GM19099 (cell line): Measurements from ENCODE around the gene SAE1.

Experiments
- POLR2A ChIP-seq: IDR thresholded peaks from 3 replicates; pipeline ENCODE4 v1.6.1; 2011; ENCODE audit warnings: low read depth; ENCODE audit not compliant: insufficient read length; ENCODE audit errors: extremely low read depth

SAE1 gene

DNA sequence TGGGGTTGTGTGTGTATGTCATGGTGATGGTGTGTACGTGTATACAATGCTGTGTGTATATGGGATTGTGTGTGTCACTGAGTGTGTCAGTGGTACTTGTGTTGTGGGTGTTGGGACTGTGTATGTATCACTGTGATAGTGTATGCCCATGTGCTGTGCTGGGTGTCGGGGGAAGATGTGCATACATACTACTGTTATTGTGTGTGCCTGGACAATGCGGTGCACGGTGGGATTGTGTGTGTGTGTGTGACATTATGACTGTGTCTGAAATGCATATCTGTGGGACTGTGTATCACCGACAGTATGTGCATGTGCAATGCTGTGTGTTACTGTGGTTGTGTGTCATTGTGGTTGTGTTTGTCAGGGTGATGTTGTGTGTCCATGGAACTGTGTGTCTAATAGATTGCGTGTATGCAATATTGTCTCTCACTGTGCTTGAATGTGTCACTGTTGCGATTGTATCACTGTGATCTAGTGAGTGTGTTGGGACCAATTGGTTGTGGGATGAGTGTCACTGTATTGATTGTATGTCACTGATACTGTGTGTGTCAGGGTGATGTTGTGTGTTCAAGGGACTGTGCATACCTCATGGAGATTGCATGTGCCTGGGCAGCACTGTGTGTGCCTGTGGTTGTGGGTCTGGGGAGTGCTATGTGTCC is 111.4 kb downstream of the SAE1 start:
- TF ChIP-seq POLR2A, result no peak

DNA sequence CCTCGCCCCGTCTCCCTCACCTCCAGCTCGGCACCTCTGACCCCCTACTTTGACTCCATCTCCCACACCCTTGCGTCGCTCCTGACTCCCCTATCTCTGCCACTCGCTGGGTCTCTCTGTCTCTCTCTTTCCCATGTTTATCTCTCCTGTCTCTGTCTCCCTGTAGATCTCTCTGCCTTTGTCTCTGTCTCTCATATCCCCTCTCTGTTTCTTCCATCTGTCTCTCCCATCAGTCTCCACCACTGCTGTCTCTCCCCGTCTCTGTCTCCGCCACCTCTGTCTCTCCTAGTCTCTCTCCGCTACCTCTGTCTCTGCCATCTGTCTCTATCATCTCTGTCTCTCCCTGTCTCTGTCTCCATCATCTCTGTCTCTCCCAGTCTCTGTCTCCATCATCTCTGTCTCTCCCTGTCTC is 112.7 kb downstream of the SAE1 start:
- TF ChIP-seq POLR2A, result no peak

DNA sequence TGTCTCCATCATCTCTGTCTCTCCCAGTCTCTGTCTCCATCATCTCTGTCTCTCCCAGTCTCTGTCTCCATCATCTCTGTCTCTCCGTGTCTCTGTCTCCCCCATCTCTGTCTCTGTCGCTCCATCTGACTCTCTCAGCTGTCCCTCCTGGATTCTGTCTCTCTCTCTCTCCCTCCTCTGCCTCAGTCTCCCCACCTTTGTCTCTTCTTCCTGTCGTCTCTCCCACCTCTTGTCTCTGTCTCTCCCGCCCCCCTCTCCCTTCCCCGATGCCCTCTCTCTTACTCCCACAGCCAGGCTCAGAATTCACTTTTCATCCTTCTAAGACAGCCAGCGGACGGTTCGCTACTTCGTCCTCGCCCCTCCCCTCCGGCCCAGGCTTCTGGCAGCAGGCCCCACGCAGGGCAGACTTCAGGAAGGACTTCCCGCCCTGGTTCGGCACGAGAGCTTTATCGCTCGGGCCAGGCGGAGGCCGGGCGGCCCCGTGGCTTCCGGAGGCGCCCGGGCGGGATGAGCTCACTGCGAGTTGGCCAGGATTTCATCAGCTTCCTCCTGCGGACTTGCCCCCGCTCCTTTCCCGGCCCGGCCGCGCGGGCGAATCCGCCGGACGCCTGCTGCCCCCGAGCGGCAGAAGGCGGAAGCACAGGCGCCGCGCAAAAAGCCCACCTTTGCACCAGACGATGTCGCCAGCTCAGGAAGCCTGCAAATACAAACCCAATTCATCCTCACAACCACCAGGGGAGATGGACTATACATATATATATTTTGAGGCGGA is 113.3 kb downstream of the SAE1 start:
- TF ChIP-seq POLR2A, result peak; percentile 61

DNA sequence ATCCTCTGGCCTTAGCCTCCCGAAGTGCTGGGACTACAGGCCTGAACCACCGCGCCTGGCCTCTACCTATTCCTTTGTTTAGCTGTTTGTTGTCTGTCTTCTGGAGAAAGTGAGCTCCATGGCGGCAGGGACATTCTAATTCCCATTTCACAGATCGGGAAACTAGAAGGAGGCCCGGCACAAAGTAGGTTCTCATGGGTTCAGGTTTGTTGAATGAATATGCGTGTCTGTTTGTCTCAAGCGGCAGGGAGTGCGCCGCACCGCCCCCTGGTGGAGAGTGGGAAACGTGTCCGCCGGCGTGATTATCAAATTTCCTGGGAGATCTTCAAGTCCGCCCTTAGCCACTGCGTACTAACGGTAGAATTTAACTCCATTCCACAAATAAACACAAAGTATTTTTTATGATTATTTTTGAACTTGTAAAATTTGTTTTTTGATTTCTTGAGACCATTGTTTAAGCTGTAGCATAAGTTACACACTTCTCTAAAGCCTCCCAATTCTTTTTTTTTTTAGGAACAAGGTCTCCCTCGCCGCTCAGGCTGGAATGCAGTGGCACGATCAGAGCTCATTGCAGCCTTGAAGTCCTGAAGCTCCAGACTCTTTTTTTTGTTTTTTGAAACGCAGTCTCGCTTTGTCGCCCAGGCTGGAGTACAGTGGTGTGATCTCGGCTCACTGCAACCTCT is 116.8 kb downstream of the SAE1 start:
- TF ChIP-seq POLR2A, result no peak

DNA sequence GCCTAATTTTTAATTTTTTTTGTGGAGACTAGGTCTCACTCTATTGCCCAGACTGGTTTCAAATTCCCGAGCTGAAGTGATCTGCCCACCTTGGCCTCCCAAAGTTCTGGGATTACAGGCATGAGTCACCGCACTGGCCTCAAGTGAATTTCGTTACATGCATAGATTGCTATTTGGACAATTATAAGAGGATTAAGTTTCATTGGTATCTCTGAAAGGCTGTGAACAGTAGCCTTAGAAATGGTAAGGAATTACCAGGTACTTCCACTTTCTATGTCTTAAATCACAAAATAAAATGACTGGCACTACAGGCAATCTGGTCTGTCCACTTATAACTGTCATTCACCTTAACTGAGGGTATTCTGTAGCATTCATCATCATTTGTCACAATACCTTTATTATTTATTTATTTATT is 122.8 kb downstream of the SAE1 start:
- no peak for TF ChIP-seq POLR2A

DNA sequence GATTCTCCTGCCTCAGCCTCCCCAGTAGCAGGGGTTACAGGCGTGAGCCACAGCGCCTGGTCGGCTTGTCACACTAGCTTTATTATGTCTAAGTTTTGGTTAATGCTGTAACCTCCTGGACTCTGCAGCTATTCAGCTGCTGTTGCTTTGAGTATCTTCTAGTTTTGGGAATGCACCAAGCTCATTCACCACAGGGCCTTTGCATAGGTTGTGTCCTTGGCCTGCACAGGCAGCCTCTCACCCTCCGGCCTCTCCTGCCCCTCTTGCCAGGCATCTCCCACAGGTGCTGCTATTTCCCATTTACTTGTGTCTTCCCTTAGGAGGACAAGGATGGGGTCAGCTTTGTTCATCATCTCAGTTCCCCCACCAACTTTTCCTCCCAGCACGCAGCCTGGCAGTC is 123.3 kb downstream of the SAE1 start:
- no peak for TF ChIP-seq POLR2A

DNA sequence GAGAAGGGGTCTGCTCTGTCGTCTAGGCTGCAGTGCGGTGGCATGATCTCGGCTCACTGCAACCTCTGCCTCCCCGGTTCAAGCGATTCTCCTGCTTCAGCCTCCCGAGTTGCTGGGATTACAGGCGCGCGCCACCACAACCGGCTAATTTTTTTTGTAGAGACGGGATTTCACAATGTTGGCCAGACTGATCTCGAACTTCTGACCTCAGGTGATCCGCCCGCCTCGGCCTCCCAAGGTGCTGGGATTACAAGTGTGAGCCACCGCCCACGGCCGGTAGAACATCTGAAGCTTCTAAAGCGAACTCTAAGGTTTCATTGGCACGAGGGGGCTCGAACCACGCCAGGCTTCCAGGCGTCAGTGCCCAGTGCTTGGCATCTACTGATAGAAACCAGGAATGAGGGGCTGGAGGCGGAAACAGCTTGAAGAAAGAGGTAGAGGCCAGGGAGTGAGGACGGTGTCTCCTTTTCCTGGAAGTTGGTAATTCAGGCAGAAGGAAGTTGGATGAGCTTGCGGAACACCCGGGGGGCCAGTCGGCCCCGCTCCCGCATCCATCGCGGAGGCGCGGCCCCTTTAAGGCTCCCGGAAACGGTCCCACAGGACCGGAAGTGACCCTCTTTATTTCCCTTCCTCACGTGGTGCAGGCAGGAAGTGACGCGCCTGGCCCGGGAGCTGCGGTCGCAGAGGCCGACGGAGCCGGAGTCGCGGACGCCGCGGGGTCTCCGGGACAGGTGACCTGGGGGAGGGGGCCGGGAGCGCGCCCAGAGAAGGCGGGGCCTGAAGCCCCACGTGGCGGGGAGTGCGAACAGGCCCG is 125.5 kb downstream of the SAE1 start, which contains the start of gene CCDC9:
Gene CCDC9, plus strand, starts transcription at position 647 of the 814 bp plus-strand sequence. CDS start 1,876 bp downstream, outside the sequence.
- peak; percentile 73 for TF ChIP-seq POLR2A

DNA sequence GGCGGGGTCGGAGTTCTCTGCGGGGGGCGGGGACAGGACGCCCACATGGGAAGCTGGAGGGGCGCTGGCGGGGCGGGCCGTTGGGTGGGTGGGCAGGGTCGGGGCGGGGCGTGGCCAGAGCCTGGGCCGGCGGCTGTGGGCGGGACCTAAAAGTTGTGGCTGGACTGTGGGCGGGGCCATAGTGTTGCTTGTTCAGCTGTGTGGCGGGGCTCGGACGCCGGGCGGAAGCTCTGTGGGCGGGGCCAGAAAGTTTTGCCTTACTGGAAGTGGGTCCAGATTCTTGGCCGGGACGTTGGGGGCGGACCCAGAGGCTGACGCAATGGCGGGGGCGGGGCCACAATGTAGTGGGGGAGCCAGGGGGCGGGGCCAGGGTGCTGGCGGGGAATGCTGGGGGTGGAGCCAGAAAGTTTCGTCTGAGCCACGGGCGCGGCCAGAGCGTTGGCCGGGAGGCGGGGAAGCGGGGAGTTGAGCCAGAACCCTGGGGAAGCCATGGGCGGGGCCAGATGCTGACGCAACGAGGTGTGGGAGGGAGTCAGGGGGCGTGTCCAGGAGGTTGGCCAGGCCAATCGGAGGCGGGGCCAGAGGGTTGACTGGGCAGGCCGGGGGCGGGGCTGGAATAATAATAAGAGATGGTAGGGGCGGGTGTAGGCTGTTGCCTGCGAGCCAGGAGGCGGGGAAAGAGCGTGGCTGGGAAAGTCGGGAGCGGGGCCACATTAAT is 126.2 kb downstream of the SAE1 start:
- TF ChIP-seq POLR2A, result no peak

DNA sequence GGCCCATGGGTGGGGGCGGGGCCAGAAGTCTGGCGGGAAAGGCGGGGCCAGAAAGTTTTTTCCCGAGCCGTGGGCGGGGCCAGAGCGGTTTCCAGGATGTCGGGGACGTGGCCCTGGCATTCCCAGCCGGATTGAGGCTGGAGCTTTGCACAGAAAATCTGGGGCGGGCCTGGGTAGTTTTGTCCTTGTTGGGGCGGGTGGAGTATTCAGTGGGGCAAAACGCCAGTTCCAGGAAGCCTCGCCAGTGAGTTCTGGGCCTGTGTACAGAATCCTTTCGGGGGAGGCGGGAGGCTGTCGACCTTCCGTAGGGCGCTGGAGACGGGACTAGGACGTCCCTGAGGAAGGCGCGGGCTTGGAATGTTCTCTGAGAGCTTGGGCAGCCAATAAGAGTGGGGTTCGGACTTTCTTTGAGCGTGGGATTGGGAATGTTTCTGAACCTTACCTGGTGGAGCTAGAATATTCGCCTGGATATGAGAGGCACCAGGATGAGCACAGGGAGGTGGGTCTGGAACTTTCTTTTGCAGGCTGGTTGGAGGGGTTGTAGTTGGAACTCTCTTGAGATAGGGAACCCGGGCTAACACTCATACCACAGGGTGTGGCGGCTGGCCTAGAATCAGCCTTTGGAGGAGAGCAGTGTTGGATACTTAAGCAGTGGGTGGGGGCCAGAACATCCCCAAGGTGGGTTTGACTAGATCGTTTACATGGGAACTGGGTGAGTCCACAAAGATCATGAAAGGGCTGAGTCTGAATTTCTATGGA is 127.0 kb downstream of the SAE1 start:
- TF ChIP-seq POLR2A, result no peak

DNA sequence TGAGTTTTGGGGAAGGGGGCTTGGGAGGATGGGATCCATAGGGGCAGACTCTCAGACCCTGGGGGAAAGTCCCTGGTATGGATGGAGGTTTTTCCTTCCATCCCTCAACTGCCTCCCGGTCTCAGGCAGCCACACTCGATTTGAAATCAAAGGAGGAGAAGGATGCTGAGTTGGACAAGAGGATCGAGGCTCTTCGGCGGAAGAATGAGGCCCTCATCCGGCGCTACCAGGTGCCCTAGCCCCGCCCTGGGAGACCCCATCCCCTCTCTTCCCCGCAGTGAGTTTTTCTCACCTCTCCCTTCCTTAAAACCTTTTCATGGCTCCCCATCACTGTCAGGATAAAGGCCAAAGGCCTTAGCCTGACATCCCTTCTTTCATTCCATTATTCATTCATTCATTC is 127.8 kb downstream of the SAE1 start:
- TF ChIP-seq POLR2A, result no peak

DNA sequence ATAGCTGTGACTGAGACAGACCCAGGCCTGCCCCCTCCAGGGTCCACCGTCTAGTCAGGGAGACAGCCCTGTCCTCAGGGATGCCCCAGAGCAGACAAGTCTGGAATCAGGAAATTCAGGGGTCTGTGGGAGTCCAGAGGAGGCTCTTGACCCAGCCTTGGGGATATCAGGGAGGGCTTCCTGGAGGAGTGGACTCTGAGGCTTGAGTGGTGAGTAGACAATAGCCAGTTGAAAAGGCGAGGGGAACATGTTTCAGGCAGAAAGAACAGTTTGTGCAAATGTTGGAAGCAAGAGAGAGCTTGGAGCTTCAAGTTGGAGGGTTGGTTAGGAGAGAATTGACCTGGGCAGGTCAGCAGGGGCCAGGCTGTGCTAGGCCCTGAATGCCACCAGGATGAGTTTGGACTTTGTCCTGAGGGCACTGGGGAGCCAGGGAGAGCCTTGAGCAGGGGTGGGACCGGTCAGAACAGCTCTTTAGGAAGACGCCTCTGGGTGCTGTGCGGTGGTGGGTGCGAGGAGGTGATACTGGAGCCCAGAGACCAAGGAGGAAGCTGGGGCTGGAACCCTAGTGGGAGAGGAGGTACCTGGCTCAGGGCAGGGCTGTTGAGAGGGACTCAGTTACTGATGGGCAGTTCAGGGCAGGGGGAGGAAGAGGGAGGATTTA is 128.4 kb downstream of the SAE1 start:
- TF ChIP-seq POLR2A, result no peak
